CD4-positive, alpha-beta T cell treated with Interleukin-12 subunit alpha and Interleukin-12 subunit beta, for 1 hour (primary cell): ENCODE measurements around the gene FLRT2.

ENCODE experiments used
- DNase-seq: peaks from one replicate; pipeline ENCODE4 v3.0.0-alpha.2; 2020

FLRT2 gene

DNA sequence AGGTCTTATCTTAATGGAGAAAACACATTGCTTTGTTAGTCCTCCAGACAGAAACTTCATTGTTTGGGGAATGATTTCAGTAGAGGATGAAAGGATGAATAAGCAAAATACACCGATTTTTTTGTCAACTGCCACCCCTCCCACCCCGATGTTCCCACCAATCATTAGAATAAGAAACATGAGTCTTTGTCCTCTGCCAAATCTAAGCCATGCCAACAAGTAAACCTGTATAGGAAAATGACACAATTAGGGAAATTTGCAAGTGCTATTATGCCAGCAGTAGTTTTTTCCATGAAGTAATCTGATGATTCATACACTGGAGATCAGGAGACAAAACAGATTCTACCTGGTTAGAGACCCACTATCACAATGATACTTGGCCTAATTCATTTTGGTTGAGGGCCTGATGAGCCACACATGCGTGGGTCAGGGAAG is 35.9 kb downstream of the FLRT2 start:
- DNase-seq: no peak

DNA sequence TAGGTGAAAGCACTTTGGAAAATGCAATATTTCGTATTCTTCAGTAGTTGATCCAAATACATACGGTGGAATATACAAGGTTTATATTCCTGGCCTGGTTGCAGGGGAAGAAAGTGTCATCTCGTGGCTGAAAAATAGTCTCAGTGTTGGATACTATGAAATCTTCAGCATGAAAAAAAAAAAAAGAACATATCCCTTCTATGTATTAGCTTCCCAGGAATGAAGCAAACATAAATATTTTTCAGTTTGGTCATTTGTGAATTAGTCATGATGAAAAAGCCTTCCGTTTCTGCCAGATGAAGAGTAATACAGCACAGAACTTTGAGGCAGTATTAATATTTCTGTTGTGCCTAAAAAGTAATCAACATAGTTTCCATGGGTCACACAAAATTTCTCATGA is 36.7 kb downstream of the FLRT2 start:
- DNase-seq: no peak

DNA sequence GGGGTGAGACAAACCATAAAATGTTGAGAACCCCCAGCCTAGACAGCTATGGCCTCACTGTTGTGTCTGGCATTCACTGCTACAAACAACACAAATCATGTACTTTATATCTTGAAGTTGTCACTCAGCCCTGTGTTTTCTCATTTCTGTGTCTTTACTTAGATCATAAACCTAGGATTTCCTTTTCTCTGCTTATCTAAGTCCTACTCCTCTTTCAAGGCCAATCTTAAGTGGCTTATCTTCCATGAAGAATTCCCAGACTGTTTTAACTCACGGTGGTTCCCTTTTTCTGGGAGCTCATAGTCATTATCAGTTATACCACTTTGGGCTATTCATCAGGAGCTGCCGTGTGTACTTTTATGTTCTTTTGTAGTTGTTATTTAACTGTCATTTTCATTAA is 42.1 kb downstream of the FLRT2 start:
- DNase-seq: no peak

DNA sequence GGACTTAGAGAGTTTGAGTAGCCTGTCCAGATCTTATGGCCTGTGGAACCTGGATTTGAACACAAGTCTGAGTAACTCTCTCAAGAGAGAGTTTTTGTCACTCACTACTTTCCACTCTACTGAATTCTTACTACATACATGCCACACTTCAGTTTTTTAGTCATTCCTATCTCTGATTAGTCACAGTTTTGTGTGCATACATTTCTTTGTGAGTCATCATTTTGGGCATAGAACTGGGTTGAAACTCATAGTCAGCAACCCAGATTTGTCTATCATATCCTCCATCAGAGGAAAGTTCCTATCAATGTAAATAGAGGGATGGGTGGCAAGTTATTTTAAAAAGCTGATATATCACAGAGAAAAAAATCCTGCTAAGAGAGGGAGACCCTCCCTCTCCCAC is 42.9 kb downstream of the FLRT2 start:
- DNase-seq: no peak

DNA sequence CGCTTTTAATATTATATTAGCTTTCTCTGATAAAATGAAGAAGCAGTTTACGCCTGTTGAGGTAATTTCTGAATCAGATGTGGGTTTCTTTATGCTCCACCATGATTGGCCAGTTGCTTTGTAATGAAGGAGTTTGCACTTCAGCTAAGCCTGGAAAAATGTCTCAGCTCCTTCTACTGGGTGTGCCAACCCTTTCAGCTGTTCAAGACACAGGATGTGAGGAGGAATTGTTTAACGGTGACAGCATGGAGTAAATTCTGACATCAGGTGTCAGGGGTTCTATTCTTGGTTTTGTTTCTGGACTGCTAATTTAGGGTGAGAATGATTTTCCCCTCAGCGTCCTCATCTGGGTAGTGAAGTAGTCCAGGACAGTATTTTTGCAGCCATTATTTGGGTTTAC is 43.5 kb downstream of the FLRT2 start:
- no peak for DNase-seq

DNA sequence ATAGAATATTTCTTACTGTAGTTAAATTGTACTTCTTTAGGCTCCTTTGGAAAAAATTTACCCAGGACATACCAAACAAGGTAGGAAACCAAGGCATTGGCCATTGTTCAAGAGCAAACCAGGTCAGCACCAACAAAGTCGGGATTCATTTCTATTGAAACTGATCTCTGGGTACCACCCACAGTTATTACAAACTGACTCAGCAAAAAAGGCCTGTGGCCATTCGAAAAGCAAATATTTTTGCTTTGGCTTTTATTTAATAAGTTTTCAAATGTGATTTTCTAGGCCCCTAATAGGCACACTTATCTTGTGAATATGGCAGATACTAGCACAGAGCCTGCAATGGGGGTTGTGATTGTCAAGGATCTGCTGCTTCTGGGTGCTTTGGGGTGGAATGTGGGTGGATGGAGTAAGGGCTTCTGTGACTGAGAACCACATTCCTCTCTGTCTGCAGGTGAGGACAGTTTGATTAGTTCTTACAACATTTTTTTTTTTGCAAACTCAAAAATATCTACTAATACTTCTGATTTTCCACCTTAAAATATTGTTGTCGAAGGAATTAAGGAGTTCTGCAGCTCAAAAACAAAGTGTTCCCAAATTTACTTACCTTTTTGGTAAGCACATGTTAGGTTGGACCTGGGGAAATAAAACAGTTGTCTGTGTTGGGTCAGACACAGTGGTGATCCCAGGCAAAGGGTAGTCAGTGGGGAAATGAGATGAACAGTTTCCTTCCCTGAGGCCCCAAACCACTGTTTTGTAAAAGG is 45.1 kb downstream of the FLRT2 start:
- DNase-seq: no peak

- no peak for DNase-seq
Observed at GRCh38 chr14:85575617-85575898, 45.6 kb downstream of the FLRT2 start.

- DNase-seq: no peak
Observed at GRCh38 chr14:85576218-85576617, 46.3 kb downstream of the FLRT2 start.

- DNase-seq: no peak
Observed at GRCh38 chr14:85576848-85577542, 47.1 kb downstream of the FLRT2 start.

DNA sequence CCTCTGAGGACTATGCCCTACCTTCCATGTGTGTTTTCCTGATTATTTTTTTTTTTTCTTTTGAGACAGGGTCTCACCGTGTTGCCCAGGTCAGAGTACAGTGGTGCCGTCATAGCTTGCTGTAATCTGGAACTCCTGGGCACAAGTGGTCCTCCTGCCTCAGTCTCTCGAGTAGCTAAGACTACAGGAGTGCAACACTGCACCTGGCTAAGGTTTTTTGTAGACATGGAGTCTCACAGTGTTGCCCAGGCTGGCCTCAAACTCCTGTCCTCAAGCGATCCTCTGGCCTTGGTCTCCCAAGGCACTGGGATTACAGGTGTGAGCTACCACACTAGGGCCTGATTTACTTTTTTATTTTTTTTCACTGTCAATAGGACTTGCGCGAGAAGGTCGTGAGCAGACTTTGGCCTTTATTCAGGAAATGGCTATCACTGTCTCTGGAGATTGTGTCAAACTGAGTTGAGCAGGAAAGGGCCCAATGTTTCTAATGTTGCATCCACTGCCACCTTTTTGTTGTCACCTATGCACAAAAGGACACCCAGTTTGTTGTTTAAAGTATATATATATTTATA is 47.7 kb downstream of the FLRT2 start:
- no peak for DNase-seq

GRCh38 chr14:85578357-85578756 is 48.4 kb downstream of the FLRT2 start:
- DNase-seq: no peak

GRCh38 chr14:85578930-85579329 is 49.0 kb downstream of the FLRT2 start:
- DNase-seq: no peak

DNA sequence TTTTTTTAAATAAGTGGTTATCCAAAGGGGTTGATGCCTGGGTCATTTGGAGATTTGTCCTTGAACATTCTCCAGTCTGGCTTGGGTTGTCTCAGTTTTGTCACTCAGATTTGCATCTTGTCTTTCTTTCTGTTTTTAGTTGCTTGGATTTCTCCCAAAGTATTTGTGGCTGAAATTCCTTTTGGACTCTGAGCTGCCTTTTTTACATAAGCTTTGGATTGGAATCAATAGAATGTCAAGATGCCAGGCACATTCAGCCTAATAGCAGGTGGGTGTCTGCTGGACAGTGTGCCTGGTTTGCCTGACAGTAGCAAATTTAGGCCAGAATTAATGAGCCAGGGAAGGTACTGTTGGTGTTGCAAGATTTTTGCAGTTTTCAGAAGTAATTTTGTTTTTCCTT is 50.0 kb downstream of the FLRT2 start:
- DNase-seq: no peak

- no peak for DNase-seq
Observed at GRCh38 chr14:85580536-85581140, 50.7 kb downstream of the FLRT2 start.

DNA sequence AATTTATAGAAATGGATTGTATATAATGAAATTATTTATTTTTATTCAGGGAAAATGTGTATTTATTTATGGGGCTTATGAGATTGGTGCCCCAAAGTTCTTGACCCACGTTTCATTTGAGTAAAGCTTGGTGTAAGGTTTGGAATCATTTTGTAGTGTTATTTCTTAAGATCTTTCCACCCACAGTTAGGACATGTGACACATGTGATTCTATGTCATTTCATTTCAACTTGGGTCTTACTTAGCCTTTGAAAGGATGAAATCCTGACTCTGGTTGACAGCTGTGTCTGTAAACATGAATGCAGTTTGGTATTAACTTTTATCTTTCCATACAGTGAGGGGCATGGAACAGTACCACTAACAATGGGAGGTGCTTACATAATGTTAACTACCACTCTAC is 51.7 kb downstream of the FLRT2 start:
- no peak for DNase-seq

DNA sequence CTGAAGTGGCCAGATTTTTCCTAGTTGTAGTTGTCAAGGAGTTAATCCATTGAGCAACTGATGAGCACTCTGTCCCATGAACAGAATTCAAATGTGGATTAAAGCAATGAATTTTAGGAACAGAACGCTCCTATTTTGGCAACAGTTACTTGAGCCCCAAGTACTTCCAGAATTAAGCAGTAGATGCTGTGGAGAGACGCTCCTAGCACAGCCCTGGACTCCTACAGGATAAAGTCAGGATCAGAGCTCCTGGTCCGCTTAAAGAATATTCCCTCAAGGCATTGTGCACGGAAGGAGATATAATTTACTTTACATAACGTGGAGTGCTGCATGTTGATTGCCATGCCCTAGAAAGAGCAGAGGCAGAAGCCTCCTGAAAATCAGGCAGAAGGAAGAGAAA is 53.4 kb downstream of the FLRT2 start:
- no peak for DNase-seq

- DNase-seq: no peak
Observed at GRCh38 chr14:85584481-85584880, 54.5 kb downstream of the FLRT2 start.

DNA sequence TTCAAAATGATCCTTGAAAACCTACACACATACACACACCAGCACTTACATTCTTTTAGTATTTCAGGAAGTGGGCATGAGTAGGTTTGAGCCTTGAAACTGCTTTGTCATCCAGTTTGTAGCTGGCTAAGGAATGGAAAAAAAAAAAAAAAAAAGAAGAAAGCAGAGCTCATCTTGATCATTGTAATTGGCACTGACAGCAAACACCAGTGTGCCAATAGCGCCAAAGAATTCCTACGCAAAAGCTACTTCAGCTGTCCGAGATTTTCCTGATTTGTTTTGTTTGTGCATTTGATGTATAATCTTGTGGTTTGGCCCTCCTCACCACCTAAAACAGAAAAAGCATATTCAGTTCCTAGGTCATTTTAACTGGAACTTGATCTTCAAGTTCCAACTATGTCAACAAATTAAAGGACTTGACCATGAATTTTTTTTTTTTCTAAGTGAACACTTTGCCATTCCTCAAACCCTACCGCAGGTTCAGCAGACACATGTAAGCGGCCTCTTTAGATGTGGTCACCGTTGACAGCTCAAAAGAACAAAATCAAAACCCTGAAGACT is 57.3 kb downstream of the FLRT2 start:
- no peak for DNase-seq

DNA sequence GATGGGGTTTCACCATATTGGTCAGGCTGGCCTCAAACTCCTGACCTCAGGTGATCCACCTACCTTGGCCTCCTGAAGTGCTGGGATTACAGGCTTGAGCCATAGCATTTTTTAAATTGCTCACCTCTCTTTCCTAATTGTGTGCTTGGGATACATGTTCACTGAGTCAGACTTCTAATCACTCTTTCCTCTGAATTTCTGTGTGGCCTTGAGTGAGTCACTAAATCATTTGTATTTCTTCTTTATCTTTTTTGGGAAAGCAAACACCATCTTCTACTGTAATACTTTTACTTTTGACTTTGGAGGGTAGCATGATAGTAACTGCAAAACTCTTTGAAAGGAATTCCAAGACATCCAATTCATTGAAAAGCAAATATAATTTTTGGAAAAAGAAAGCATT is 60.8 kb downstream of the FLRT2 start:
- no peak for DNase-seq

DNA sequence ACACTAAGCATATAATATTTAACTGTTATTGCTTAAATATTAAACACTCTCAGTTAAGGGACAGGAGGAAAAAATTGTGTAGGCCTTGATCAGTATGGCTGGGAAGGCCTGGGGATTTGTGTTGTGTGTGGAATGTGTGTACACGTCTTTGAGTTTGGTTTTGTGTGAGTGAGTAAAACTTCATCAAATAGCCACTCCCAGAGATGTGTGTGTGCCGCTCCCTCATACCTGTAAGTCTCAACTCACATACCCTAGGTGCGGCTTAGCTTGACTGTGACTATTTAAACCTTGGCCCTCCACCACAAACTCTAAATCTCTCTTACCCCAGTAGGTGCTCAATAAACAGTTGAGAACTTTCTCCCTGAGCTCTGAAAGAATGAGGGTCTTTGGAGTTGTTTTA is 64.3 kb downstream of the FLRT2 start:
- no peak for DNase-seq

DNA sequence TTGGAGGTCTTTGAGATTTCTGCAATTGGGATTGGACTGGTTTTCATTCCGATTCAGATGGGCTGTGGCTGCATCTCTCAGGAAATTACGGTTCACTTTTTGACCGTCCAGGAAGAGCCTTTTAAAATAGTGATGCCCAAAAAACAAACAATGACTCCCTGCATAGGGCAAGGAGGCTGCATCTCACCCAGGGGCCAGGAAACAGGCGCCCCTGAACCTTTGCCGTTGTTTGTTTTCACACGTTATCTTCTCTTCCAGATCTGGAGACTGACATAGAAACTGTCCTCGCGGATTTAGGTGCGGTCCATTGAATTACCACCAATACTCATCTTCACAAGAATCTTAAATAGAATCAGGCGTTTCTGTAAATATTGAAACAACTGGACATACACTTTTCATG is 66.0 kb downstream of the FLRT2 start:
- no peak for DNase-seq

DNA sequence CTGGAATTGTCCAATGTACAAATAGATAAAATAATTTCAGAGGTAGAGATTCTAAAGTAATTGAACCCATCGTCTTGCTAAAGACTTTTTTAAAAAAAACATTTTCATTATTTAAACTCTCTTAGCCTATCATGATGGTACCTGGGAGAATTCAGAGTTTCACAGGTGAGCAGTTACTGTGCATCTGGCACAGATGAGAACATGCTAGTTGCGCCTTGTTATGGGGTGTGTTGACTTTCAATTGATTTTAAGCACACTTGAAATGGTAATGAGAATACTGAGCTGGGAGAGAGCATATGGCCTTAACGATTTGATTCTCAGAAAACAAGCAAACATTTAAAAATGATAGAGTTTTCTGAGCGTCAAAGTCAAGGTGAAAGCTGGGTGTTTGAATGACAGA is 66.6 kb downstream of the FLRT2 start:
- no peak for DNase-seq

- DNase-seq: no peak
Observed at GRCh38 chr14:85597701-85598100, 67.8 kb downstream of the FLRT2 start.

- DNase-seq: no peak
Observed at GRCh38 chr14:85599939-85600338, 70.0 kb downstream of the FLRT2 start.
